ENCODE data around the gene PKP2.
"Not testable (repeated sequence)": the region's sequence is repeated elsewhere in the genome, so short reads cannot be mapped to it uniquely, and the experiment has no call there.

- not testable (repeated sequence) for TF ChIP-seq CTCF (IDR thresholded peaks at IDR 0.05; ENCODE audit: low read length); EZH2 (IDR thresholded peaks at IDR 0.05; ENCODE audit: borderline replicate concordance, low read length)
These were observed 4.2 kb downstream of the PKP2 start for GRCh38 chr12:32892369-32892768.
